A549 (cell line): Measurements from ENCODE around the gene IFNA8.

Experiments
- CTCF ChIP-seq: fragments of >200 bp; sonication (Bioruptor Twin); formaldehyde crosslinking; IDR thresholded peaks from 3 replicates; pipeline ENCODE4 v1.5.1; 2016
- ELK1 ChIP-seq: fragments of 150-350 bp; IDR thresholded peaks from 2 replicates; pipeline ENCODE4 v1.6.1; 2014; ENCODE audit warnings: low read depth, mild to moderate bottlenecking, low read length
- EP300 ChIP-seq, 2 experiments: fragments of >200 bp; sonication (Bioruptor Twin); formaldehyde crosslinking; IDR thresholded peaks; 2 replicates in 1 of 2; 3 replicates in 1 of 2; pipeline ENCODE4 v1.6.1; 2016 to 2017
- JUN ChIP-seq, 2 experiments: fragments of >200 bp; sonication (Bioruptor Twin); formaldehyde crosslinking; IDR thresholded peaks; 2 replicates in 1 of 2; 3 replicates in 1 of 2; pipeline ENCODE4 v1.6.1; 2016 to 2017
- MAX ChIP-seq: IDR thresholded peaks from 2 replicates; pipeline ENCODE4 v1.6.1; 2012
- MAZ ChIP-seq: fragments of 150-350 bp; IDR thresholded peaks from 2 replicates; pipeline ENCODE4 v1.6.1; 2014; ENCODE audit warnings: antibody characterized with exemption, low read depth, low read length, borderline replicate concordance
- NPAS2 ChIP-seq: fragments of 250-450 bp; sonication (Bioruptor Pico); IDR thresholded peaks from 2 replicates; pipeline ENCODE4 v1.8.0; 2022; ENCODE audit warnings: mild to moderate bottlenecking, moderate library complexity, borderline replicate concordance
- REST ChIP-seq: fragments of 200-600 bp; sonication (generic); IDR thresholded peaks from 2 replicates; pipeline ENCODE4 v1.6.1; 2016; ENCODE audit warnings: antibody characterized with exemption, mild to moderate bottlenecking, moderate library complexity
- SMC3 ChIP-seq: fragments of >200 bp; sonication (Bioruptor Twin); formaldehyde crosslinking; IDR thresholded peaks from 3 replicates; pipeline ENCODE4 v1.6.1; 2018; ENCODE audit warnings: inconsistent platforms
- TFCP2L1 ChIP-seq: fragments of 250-450 bp; sonication (Bioruptor Pico); IDR thresholded peaks from 2 replicates; pipeline ENCODE4 v1.5.0; 2021; ENCODE audit warnings: mild to moderate bottlenecking
- USF2 ChIP-seq: fragments of 450-650 bp; IDR thresholded peaks from 2 replicates; pipeline ENCODE4 v1.6.1; 2014; ENCODE audit warnings: antibody characterized with exemption

- TF ChIP-seq JUN (IDR thresholded peaks at IDR 0.05) (no peak), NPAS2 (CRISPR knock-in tag) (no peak), TFCP2L1 (CRISPR knock-in tag) (no peak), CTCF (peak; percentile 93), MAZ (no peak), ELK1 (no peak), USF2 (no peak), EP300 (IDR thresholded peaks at IDR 0.05) (no peak), MAX (no peak; the same call in 1 of the 2 replicates), SMC3 (peak; percentile 90), REST (no peak)
Observed at GRCh38 chr9:21395778-21396717, 12.9 kb upstream of the IFNA8 start.
